Vagina (tissue), 2 donors: ENCODE data around the gene SIGLEC9.

Experiments
- POLR2A ChIP-seq, 2 donors: fragments of 450-650 bp; IDR thresholded peaks; one replicate each; pipeline ENCODE4 v1.6.1; 2017; ENCODE audit warnings: antibody characterized with exemption in 2 of 2, mild to moderate bottlenecking in 2 of 2, moderate library complexity in 2 of 2
- POLR2AphosphoS5 ChIP-seq, 2 donors: sonication (generic); formaldehyde crosslinking; IDR thresholded peaks; one replicate each; pipeline ENCODE4 v1.9.0; 2017; ENCODE audit warnings: antibody characterized with exemption in 2 of 2, mild to moderate bottlenecking in 2 of 2, low read depth in 1 of 2; ENCODE audit not compliant: insufficient read depth in 1 of 2
- TF ChIP-seq, protein P1 (sequence below), 3 experiments: fragments of 450-650 bp in 2 of 3; fragments of 200-600 bp in 1 of 3; sonication (generic) in 1 of 3; IDR thresholded peaks; one replicate each; pipeline ENCODE4 v1.5.1; 2017 to 2019; ENCODE audit warnings: antibody characterized with exemption in 3 of 3, mild to moderate bottlenecking in 2 of 3, moderate library complexity in 2 of 3

DNA sequence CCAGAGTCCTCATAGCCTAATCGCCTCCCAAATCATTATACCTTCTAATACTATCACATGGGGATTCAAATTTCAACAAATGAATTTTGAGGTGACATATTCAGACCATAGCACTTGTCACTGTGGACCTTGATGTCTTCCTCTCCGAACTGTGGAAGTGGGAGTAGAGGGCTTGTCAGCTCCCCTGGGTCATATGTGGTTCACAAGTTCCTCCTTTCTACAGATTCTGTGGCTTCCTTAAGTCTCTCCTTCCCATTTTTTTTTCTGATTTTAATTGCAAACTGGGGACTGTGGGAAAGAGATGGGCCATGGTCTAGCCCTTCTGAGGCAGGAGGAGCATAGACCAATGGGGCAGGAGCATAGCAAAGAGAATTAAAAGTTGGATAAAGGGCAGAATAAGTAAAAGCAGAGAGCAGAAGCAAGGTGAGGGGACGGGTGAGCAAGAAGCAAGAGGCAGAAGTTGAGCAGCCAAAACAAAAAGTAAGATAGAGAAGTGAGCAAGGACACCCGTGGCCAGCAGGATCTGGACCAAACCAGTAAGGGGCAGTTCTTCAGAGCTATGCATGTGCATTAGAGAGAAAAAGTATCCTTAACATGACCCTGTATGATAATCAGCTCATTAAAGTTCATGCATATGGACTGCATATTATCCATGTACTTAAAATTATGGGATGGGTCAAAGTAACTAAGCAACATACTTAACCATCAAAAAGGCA is 14.8 kb downstream of the SIGLEC9 start:
- TF ChIP-seq, protein P1, sequence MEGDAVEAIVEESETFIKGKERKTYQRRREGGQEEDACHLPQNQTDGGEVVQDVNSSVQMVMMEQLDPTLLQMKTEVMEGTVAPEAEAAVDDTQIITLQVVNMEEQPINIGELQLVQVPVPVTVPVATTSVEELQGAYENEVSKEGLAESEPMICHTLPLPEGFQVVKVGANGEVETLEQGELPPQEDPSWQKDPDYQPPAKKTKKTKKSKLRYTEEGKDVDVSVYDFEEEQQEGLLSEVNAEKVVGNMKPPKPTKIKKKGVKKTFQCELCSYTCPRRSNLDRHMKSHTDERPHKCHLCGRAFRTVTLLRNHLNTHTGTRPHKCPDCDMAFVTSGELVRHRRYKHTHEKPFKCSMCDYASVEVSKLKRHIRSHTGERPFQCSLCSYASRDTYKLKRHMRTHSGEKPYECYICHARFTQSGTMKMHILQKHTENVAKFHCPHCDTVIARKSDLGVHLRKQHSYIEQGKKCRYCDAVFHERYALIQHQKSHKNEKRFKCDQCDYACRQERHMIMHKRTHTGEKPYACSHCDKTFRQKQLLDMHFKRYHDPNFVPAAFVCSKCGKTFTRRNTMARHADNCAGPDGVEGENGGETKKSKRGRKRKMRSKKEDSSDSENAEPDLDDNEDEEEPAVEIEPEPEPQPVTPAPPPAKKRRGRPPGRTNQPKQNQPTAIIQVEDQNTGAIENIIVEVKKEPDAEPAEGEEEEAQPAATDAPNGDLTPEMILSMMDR (IDR thresholded peaks at IDR 0.05): no peak
- no peak for TF ChIP-seq POLR2A (IDR thresholded peaks at IDR 0.05)
- TF ChIP-seq POLR2AphosphoS5 (IDR thresholded peaks at IDR 0.05; ENCODE audit: insufficient read depth in 1 of 2, low read depth in 1 of 2): no peak
